HepG2 (cell line): Measurements from ENCODE around the gene MAP3K3. TPM values are rescaled to one million over a fixed set of nuclear protein-coding genes. Genes with fewer than 3 reads are reported as not detected.
A peak's percentile ranks its signal among the peaks of the same experiment; 100 is the strongest.

Experiments
- MEIS1 ChIP-seq: sonication (generic); formaldehyde crosslinking; IDR thresholded peaks from 2 replicates; pipeline ENCODE4 v1.9.0; 2021; ENCODE audit warnings: mild to moderate bottlenecking, missing genetic modification reagents, moderate library complexity, borderline replicate concordance
- NR2F6 ChIP-seq, 2 experiments: IDR thresholded peaks; 2 replicates each; pipeline ENCODE4 v1.6.1; 2016; ENCODE audit warnings: antibody characterized with exemption in 1 of 2, mild to moderate bottlenecking in 1 of 2
- RFX3 ChIP-seq: IDR thresholded peaks from 2 replicates; pipeline ENCODE4 v1.6.1; 2016; ENCODE audit warnings: missing biosample characterization, missing genetic modification reagents
- SMC3 ChIP-seq: IDR thresholded peaks from 2 replicates; pipeline ENCODE4 v1.6.1; 2011; ENCODE audit warnings: low read length, improper control_type of control experiment
- THYN1 ChIP-seq: sonication (generic); formaldehyde crosslinking; IDR thresholded peaks from 2 replicates; pipeline ENCODE4 v1.8.1; 2023; ENCODE audit warnings: low read depth, mild to moderate bottlenecking, moderate library complexity, missing genetic modification reagents, borderline replicate concordance
- ZNF20 ChIP-seq: sonication (generic); formaldehyde crosslinking; IDR thresholded peaks from 2 replicates; pipeline ENCODE4 v1.4.0; 2020; ENCODE audit warnings: mild to moderate bottlenecking, moderate library complexity, missing genetic modification reagents
- ZNF260 ChIP-seq: sonication (generic); formaldehyde crosslinking; IDR thresholded peaks from 2 replicates; pipeline ENCODE4 v1.4.0; 2020; ENCODE audit warnings: missing genetic modification reagents, low read depth, mild to moderate bottlenecking, borderline replicate concordance
- ZNF296 ChIP-seq: sonication (generic); formaldehyde crosslinking; conservative IDR thresholded peaks from 2 replicates; pipeline ENCODE4 v1.5.0; 2020; ENCODE audit warnings: mild to moderate bottlenecking, missing genetic modification reagents
- ZNF367 ChIP-seq: sonication (generic); formaldehyde crosslinking; IDR thresholded peaks from 2 replicates; pipeline ENCODE4 v1.4.0; 2020; ENCODE audit warnings: missing genetic modification reagents, borderline replicate concordance
- ZNF441 ChIP-seq: sonication (generic); formaldehyde crosslinking; IDR thresholded peaks from 2 replicates; pipeline ENCODE4 v1.7.0; 2021; ENCODE audit warnings: missing genetic modification reagents, borderline replicate concordance
- ZNF446 ChIP-seq: sonication (generic); formaldehyde crosslinking; IDR thresholded peaks from 2 replicates; pipeline ENCODE4 v1.5.0; 2020; ENCODE audit warnings: mild to moderate bottlenecking, missing genetic modification reagents
- ZNF550 ChIP-seq: sonication (generic); formaldehyde crosslinking; IDR thresholded peaks from 2 replicates; pipeline ENCODE4 v1.4.0; 2020; ENCODE audit warnings: mild to moderate bottlenecking, missing genetic modification reagents, borderline replicate concordance
- ZSCAN25 ChIP-seq: sonication (generic); formaldehyde crosslinking; IDR thresholded peaks from 2 replicates; pipeline ENCODE4 v1.8.0; 2022; ENCODE audit warnings: mild to moderate bottlenecking, missing genetic modification reagents
- polyA plus RNA-seq, 8 experiments: library from polyadenylated mRNA; depleted of rRNA in 3 of 8; stranded (reverse) in 7 of 8; unstranded in 1 of 8; fragments of >200 nt; fragmentation: Illumina TruSeq in 4 of 8; extraction: Trizol in 4 of 8; gene quantifications; 2 replicates each; pipeline versions ENCODE4 v1.2.1 to v1.2.3, GENCODE V29; 2011 to 2016; ENCODE audit warnings: low read depth in 4 of 8, missing spikeins in 1 of 8, mixed read lengths in 1 of 8; ENCODE audit not compliant: insufficient read depth in 1 of 8
- total RNA-seq, 5 experiments: library from RNA; depleted of rRNA; stranded (reverse); fragments of >200 nt; fragmentation: Illumina TruSeq; extraction: Trizol; gene quantifications; 2 replicates each; pipeline ENCODE4 v1.2.3, GENCODE V29; 2016; ENCODE audit warnings: low read depth in 1 of 5
- TF ChIP-seq, protein P1 (sequence below): sonication (generic); formaldehyde crosslinking; IDR thresholded peaks from 2 replicates; pipeline ENCODE4 v1.5.1; 2020; ENCODE audit warnings: mild to moderate bottlenecking, missing genetic modification reagents
- TF ChIP-seq, protein P2 (sequence below): sonication (generic); IDR thresholded peaks from 2 replicates; pipeline ENCODE4 v1.6.1; 2016; ENCODE audit warnings: low read depth, borderline replicate concordance
- TF ChIP-seq, protein P3 (sequence below): sonication (generic); formaldehyde crosslinking; IDR thresholded peaks from 2 replicates; pipeline ENCODE4 v1.9.0; 2021; ENCODE audit warnings: missing genetic modification reagents, mild to moderate bottlenecking, borderline replicate concordance
- TF ChIP-seq, protein P4 (sequence below): sonication (generic); formaldehyde crosslinking; IDR thresholded peaks from 2 replicates; pipeline ENCODE4 v1.4.0; 2020; ENCODE audit warnings: missing genetic modification reagents

MAP3K3 gene
- total and polyA plus RNA-seq, 2 of the 13 experiments (the other 11 are each of a cell fraction or from before 2014, with no cell fraction given): 17.7 to 21.8 TPM

DNA sequence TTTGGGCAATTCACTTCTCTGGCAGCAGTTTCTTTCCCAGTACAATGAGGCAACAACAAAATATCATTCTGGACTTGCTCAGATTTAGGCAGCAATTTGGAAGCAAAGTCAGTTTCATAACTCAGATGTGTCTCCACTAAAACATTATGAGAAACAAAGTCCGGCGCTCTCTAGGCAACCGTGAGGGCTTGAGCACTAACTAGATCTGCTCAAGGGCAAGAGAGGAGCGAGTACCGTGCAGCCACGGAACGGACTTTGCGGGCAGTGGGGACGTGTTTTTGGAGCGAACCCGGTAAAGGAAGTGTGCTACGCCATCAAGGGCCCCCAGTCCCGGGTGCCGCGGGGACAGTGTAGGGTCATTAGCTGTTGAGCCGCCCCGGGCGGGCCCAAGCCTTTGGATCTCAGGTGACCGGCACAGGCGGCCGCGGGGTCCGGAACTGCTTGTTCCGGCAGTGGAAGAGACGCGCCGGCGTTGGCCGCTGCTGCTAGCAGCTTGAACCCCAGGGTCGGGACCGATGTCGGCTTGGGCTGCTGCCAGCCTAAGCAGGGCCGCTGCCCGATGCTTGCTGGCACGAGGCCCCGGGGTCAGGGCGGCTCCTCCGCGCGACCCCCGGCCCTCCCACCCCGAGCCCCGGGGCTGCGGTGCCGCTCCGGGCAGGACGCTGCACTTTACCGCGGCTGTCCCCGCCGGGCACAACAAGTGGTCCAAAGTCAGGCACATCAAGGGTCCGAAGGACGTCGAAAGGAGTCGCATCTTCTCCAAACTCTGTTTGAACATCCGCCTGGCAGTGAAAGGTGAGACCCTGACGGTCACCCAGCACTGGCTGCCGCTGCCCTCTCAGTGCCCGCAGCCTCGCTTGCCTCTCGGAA is 21.4 kb upstream of the MAP3K3 start, which contains the start of gene TACO1 (continued):
- TF ChIP-seq ZNF367 (CRISPR knock-in tag) (no peak; the same call in 1 of the 2 replicates), NR2F6 (IDR thresholded peaks at IDR 0.05) (peak; percentile 80; the same call in 1 of the 2 replicates), NR2F6 (CRISPR knock-in tag; IDR thresholded peaks at IDR 0.05) (peak; percentile 88), THYN1 (CRISPR knock-in tag) (no peak), ZNF20 (CRISPR knock-in tag) (peak; percentile 76; the same call in 1 of the 2 replicates), MEIS1 (CRISPR knock-in tag) (no peak), ZNF550 (CRISPR knock-in tag) (peak; percentile 68; the same call in 1 of the 2 replicates), ZNF260 (CRISPR knock-in tag) (no peak), SMC3 (peak; percentile 42), ZNF446 (CRISPR knock-in tag) (peak; percentile 76), ZSCAN25 (CRISPR knock-in tag) (peak; percentile 86), RFX3 (peak; percentile 50; the same call in 1 of the 2 replicates), ZNF296 (CRISPR knock-in tag) (peak; percentile 74; the same call in 1 of the 2 replicates), ZNF441 (CRISPR knock-in tag) (peak; percentile 82; the same call in 1 of the 2 replicates)
- TF ChIP-seq, protein P1, sequence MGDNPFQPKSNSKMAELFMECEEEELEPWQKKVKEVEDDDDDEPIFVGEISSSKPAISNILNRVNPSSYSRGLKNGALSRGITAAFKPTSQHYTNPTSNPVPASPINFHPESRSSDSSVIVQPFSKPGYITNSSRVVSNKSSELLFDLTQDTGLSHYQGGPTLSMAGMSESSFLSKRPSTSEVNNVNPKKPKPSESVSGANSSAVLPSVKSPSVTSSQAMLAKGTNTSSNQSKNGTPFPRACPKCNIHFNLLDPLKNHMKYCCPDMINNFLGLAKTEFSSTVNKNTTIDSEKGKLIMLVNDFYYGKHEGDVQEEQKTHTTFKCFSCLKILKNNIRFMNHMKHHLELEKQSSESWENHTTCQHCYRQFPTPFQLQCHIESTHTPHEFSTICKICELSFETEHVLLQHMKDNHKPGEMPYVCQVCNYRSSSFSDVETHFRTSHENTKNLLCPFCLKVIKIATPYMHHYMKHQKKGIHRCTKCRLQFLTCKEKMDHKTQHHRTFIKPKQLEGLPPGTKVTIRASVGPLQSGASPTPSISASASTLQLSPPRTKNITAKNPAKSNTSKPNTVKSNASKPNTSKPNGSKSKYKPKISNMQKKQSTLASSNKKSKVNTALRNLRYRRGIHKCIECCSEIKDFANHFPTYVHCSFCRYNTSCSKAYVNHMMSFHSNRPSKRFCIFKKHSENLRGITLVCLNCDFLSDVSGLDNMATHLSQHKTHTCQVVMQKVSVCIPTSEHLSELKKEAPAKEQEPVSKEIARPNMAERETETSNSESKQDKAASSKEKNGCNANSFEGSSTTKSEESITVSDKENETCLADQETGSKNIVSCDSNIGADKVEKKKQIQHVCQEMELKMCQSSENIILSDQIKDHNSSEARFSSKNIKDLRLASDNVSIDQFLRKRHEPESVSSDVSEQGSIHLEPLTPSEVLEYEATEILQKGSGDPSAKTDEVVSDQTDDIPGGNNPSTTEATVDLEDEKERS (CRISPR knock-in tag): peak; percentile 91
- TF ChIP-seq, protein P2, sequence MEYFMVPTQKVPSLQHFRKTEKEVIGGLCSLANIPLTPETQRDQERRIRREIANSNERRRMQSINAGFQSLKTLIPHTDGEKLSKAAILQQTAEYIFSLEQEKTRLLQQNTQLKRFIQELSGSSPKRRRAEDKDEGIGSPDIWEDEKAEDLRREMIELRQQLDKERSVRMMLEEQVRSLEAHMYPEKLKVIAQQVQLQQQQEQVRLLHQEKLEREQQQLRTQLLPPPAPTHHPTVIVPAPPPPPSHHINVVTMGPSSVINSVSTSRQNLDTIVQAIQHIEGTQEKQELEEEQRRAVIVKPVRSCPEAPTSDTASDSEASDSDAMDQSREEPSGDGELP: peak; percentile 78
- TF ChIP-seq, protein P3, sequence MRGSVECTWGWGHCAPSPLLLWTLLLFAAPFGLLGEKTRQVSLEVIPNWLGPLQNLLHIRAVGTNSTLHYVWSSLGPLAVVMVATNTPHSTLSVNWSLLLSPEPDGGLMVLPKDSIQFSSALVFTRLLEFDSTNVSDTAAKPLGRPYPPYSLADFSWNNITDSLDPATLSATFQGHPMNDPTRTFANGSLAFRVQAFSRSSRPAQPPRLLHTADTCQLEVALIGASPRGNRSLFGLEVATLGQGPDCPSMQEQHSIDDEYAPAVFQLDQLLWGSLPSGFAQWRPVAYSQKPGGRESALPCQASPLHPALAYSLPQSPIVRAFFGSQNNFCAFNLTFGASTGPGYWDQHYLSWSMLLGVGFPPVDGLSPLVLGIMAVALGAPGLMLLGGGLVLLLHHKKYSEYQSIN: no peak
- TF ChIP-seq, protein P4, sequence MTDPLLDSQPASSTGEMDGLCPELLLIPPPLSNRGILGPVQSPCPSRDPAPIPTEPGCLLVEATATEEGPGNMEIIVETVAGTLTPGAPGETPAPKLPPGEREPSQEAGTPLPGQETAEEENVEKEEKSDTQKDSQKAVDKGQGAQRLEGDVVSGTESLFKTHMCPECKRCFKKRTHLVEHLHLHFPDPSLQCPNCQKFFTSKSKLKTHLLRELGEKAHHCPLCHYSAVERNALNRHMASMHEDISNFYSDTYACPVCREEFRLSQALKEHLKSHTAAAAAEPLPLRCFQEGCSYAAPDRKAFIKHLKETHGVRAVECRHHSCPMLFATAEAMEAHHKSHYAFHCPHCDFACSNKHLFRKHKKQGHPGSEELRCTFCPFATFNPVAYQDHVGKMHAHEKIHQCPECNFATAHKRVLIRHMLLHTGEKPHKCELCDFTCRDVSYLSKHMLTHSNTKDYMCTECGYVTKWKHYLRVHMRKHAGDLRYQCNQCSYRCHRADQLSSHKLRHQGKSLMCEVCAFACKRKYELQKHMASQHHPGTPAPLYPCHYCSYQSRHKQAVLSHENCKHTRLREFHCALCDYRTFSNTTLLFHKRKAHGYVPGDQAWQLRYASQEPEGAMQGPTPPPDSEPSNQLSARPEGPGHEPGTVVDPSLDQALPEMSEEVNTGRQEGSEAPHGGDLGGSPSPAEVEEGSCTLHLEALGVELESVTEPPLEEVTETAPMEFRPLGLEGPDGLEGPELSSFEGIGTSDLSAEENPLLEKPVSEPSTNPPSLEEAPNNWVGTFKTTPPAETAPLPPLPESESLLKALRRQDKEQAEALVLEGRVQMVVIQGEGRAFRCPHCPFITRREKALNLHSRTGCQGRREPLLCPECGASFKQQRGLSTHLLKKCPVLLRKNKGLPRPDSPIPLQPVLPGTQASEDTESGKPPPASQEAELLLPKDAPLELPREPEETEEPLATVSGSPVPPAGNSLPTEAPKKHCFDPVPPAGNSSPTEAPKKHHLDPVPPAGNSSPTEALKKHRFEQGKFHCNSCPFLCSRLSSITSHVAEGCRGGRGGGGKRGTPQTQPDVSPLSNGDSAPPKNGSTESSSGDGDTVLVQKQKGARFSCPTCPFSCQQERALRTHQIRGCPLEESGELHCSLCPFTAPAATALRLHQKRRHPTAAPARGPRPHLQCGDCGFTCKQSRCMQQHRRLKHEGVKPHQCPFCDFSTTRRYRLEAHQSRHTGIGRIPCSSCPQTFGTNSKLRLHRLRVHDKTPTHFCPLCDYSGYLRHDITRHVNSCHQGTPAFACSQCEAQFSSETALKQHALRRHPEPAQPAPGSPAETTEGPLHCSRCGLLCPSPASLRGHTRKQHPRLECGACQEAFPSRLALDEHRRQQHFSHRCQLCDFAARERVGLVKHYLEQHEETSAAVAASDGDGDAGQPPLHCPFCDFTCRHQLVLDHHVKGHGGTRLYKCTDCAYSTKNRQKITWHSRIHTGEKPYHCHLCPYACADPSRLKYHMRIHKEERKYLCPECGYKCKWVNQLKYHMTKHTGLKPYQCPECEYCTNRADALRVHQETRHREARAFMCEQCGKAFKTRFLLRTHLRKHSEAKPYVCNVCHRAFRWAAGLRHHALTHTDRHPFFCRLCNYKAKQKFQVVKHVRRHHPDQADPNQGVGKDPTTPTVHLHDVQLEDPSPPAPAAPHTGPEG (CRISPR knock-in tag): peak; percentile 93
